ENCODE data around the gene SLC37A1. TPM values are rescaled to one million over a fixed set of nuclear protein-coding genes. Genes with fewer than 3 reads are reported as not detected.
A peak's percentile ranks its signal among the peaks of the same experiment; 100 is the strongest.

SLC37A1 gene
- total RNA-seq, 1 experiment from 2014 or later: 15.0 TPM

- Histone ChIP-seq H4K20me1 (ENCODE audit: insufficient read depth) (no peaks in the 10 kb centered on the region), H3K4me2 (ENCODE audit: low read length) (peak overlapping the region; percentile 84), H3K9ac (ENCODE audit: low read length) (peak overlapping the region; percentile 43), H3K4me1 (ENCODE audit: control insufficient read depth in 1 of 2, insufficient read depth in 2 of 2, low read length in 2 of 2) (peaks cover 12 to 19% of the 10 kb centered on the region in 2 experiments), H3K4me3 (replicated peaks in 1 of 2; ENCODE audit: low read depth in 1 of 2, low read length in 2 of 2) (peak overlapping the region in 1 of 2 experiments; percentile 41; a peak in 3 of 4 replicates), H3K27ac (ENCODE audit: low read depth, low read length) (peak overlapping the region; percentile 42), H3K9me3 (ENCODE audit: control insufficient read depth in 1 of 2, insufficient read depth in 1 of 2, low read depth in 1 of 2, low read length in 2 of 2) (no peaks in the 10 kb centered on the region), H3K79me2 (ENCODE audit: insufficient read depth, low read length) (no peaks in the 10 kb centered on the region), H2AFZ (ENCODE audit: low read depth, low read length, poor library complexity, severe bottlenecking) (peak overlapping the region; percentile 66), H3K27me3 (ENCODE audit: insufficient read depth, low read length) (no peaks in the 10 kb centered on the region), H3K9me2 (ENCODE audit: insufficient read depth) (no peaks in the 10 kb centered on the region), H3K36me3 (ENCODE audit: control insufficient read depth in 1 of 2, insufficient read depth in 2 of 2, low read length in 2 of 2) (no peaks in the 10 kb centered on the region)
- POLR2A ChIA-PET: interaction anchor here (0.6 kb wide), 1 partner anchor 10 kb away, joined by 3 read pairs; no protein-coding TSS in a partner anchor
- TF ChIP-seq CBX3 (IDR thresholded peaks at IDR 0.05; ENCODE audit: low read depth) (peak; percentile 45; the same call in 1 of the 2 replicates), ELF1 (IDR thresholded peaks at IDR 0.05; ENCODE audit: borderline replicate concordance, low read depth) (peak; percentile 56), JUND (IDR thresholded peaks at IDR 0.05) (peak; percentile 80), CEBPB (IDR thresholded peaks at IDR 0.05; ENCODE audit: low read depth) (no peak), FOSL1 (IDR thresholded peaks at IDR 0.05; ENCODE audit: low read depth) (peak; percentile 73), TCF7L2 (IDR thresholded peaks at IDR 0.05; ENCODE audit: borderline replicate concordance, extremely low read depth, insufficient read depth, insufficient read length) (no peak), SP1 (IDR thresholded peaks at IDR 0.05; ENCODE audit: low read depth) (peak; percentile 78), POLR2AphosphoS5 (IDR thresholded peaks at IDR 0.05; ENCODE audit: low read depth, low read length) (peak; percentile 54; the same call in 1 of the 2 replicates)
- BruUV-seq (replicated peaks): no TSS peak
- DNase-seq (ENCODE audit: low read depth, low spot score): peak; percentile 65
- RAD21 ChIA-PET (ENCODE audit: low non-redundant PET in 1 of 2, low total read pairs in 2 of 2, uncharacterized antibody in 2 of 2, unreplicated experiment in 2 of 2): no interaction called here
- CTCF ChIA-PET: interaction anchor here (1.1 kb wide), 1 partner anchor 165 kb away, joined by 3 read pairs; no protein-coding TSS in a partner anchor
- peak; percentile 97 for ATAC-seq
- intact Hi-C loops (cut with micrococcal nuclease): no loop called here
Measured at GRCh38 chr21:42474043-42474831, 39.4 kb upstream of the SLC37A1 start.

GRCh38 chr21:42475036-42475435 is 38.6 kb upstream of the SLC37A1 start:
- ChIA-PET POLR2A (no interaction called here), CTCF (no interaction called here), RAD21 (ENCODE audit: low non-redundant PET in 1 of 2, low total read pairs in 2 of 2, uncharacterized antibody in 2 of 2, unreplicated experiment in 2 of 2) (no interaction called here)
- Histone ChIP-seq H3K27ac (ENCODE audit: low read depth, low read length) (no peak overlapping the region), H3K4me2 (ENCODE audit: low read length) (peak overlapping the region; percentile 84; the same call in 1 of the 2 replicates), H3K9me3 (ENCODE audit: control insufficient read depth in 1 of 2, insufficient read depth in 1 of 2, low read depth in 1 of 2, low read length in 2 of 2) (no peaks in the 10 kb centered on the region), H4K20me1 (ENCODE audit: insufficient read depth) (no peaks in the 10 kb centered on the region), H3K4me3 (replicated peaks in 1 of 2; ENCODE audit: low read depth in 1 of 2, low read length in 2 of 2) (no peak overlapping the region), H3K9ac (ENCODE audit: low read length) (no peak overlapping the region), H3K4me1 (ENCODE audit: control insufficient read depth in 1 of 2, insufficient read depth in 2 of 2, low read length in 2 of 2) (peaks cover 12 to 19% of the 10 kb centered on the region in 2 experiments), H3K79me2 (ENCODE audit: insufficient read depth, low read length) (no peaks in the 10 kb centered on the region), H2AFZ (ENCODE audit: low read depth, low read length, poor library complexity, severe bottlenecking) (no peak overlapping the region), H3K36me3 (ENCODE audit: control insufficient read depth in 1 of 2, insufficient read depth in 2 of 2, low read length in 2 of 2) (no peaks in the 10 kb centered on the region), H3K27me3 (ENCODE audit: insufficient read depth, low read length) (no peaks in the 10 kb centered on the region), H3K9me2 (ENCODE audit: insufficient read depth) (no peaks in the 10 kb centered on the region)
- no peak for ATAC-seq
- intact Hi-C loops (cut with micrococcal nuclease): no loop called here
- no TSS peak for BruUV-seq (replicated peaks)
- no peak for TF ChIP-seq EZH2 (IDR thresholded peaks at IDR 0.05)
- TF ChIP-seq ELF1 (IDR thresholded peaks at IDR 0.05; ENCODE audit: borderline replicate concordance, low read depth): no peak
- no peak for TF ChIP-seq ZBTB33 (IDR thresholded peaks at IDR 0.05; ENCODE audit: extremely low read depth, insufficient replicate concordance, low read length)
- TF ChIP-seq SRF (IDR thresholded peaks at IDR 0.05; ENCODE audit: low read depth): no peak
- no peak for TF ChIP-seq FOSL1 (IDR thresholded peaks at IDR 0.05; ENCODE audit: low read depth)
- no peak for TF ChIP-seq ZNF274 (IDR thresholded peaks at IDR 0.05; ENCODE audit: low read depth, low read length)
- no peak for TF ChIP-seq SP1 (IDR thresholded peaks at IDR 0.05; ENCODE audit: low read depth)
- no peak for TF ChIP-seq CTCF (IDR thresholded peaks at IDR 0.05 in 2 of 3, conservative IDR thresholded peaks at IDR 0.05 in 1 of 3; ENCODE audit: borderline replicate concordance in 1 of 3, insufficient read depth in 1 of 3, low read depth in 2 of 3, low read length in 2 of 3)
- TF ChIP-seq CBX3 (IDR thresholded peaks at IDR 0.05; ENCODE audit: low read depth): no peak
- no peak for DNase-seq (ENCODE audit: low read depth, low spot score)

Data from HCT116 (cell line).